Measurements from ENCODE around the gene SIRT2. TPM values are rescaled to one million over a fixed set of nuclear protein-coding genes. Genes with fewer than 3 reads are reported as not detected.

Gene SIRT2
- total RNA-seq, 1 donor from 2014 or later = 38.0 TPM

DNA sequence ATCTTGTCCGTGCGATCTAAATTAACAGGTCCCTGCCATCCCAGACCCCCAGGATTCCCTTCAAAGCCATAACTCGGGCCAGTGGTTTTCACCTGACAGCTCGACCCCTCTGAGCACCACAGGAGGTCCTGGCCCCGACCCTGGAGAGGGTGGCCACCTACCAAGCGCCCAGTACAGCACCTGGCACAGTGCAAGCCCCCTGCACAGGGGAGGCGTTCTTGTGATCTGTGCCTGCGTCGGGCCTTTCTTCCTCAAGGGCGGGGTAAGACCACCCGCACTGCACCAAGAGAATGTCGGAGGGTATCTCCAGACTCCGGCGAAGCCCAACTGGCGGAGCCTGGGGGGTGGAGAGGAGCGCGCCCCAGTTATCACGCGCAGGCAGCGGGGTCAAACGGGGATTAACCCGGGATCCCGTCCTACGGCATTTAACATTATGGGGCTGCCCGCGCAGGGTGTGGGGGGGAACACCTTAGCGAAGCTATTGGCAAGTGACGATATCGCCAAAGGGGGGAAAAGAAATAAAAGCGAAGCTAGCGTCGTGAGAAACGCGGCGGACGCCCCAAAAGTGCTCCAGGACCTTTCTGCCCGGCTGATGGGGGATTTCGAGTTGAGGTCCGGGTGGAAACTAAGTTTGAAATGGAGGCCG, 48.3 kb downstream of the SIRT2 start:
- Mint-ChIP-seq H3K36me3 (ENCODE audit: insufficient read depth) (peaks cover 8% of the 10 kb centered on the region), H3K27me3 (no peaks in the 10 kb centered on the region), H3K4me1 (ENCODE audit: low read depth) (peaks cover 29% of the 10 kb centered on the region), H3K27ac (peak overlapping the region; percentile 99), H3K4me3 (ENCODE audit: low read depth) (peak overlapping the region; percentile 92), H3K9me3 (ENCODE audit: low read depth) (no peaks in the 10 kb centered on the region)
- DNase-seq (ENCODE audit: low spot score, unreplicated experiment) = peak; percentile 19
- TF ChIP-seq, protein P1, sequence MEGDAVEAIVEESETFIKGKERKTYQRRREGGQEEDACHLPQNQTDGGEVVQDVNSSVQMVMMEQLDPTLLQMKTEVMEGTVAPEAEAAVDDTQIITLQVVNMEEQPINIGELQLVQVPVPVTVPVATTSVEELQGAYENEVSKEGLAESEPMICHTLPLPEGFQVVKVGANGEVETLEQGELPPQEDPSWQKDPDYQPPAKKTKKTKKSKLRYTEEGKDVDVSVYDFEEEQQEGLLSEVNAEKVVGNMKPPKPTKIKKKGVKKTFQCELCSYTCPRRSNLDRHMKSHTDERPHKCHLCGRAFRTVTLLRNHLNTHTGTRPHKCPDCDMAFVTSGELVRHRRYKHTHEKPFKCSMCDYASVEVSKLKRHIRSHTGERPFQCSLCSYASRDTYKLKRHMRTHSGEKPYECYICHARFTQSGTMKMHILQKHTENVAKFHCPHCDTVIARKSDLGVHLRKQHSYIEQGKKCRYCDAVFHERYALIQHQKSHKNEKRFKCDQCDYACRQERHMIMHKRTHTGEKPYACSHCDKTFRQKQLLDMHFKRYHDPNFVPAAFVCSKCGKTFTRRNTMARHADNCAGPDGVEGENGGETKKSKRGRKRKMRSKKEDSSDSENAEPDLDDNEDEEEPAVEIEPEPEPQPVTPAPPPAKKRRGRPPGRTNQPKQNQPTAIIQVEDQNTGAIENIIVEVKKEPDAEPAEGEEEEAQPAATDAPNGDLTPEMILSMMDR (IDR thresholded peaks at IDR 0.05; ENCODE audit: unreplicated experiment) = no peak

DNA sequence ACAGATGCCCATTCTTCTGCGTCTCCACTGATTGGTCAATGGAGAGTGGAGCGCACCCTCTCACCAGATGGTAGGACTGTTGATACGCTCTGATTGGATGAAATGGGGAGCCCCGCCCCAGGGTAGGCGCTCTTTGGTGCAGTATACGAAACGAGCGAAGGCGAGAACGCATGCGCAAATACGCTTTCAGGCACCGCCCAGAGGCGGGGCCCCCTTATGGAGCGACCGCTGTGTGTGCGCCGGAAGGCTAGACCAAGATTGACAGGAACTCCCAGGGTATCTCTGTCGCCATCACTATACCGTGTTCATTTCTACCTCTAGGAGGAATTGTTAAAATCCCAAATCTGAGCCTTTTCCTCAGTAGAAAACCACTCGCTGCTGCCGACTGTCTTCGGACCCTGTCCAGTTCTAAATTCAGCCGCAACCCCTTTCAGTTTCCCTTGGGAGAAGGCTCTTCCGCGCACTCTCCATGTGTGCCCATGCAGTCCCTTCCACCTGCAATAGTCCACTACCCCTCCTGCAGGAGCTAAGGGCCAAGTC, 48.9 kb downstream of the SIRT2 start:
- Mint-ChIP-seq H3K36me3 (ENCODE audit: insufficient read depth) (peaks cover 12% of the 10 kb centered on the region), H3K4me3 (ENCODE audit: low read depth) (peak overlapping the region; percentile 92), H3K9me3 (ENCODE audit: low read depth) (no peaks in the 10 kb centered on the region), H3K27ac (peak overlapping the region; percentile 99), H3K27me3 (no peaks in the 10 kb centered on the region), H3K4me1 (ENCODE audit: low read depth) (peaks cover 29% of the 10 kb centered on the region)
- DNase-seq (ENCODE audit: low spot score, unreplicated experiment) = peak; percentile 96
- TF ChIP-seq, protein P1 (IDR thresholded peaks at IDR 0.05; ENCODE audit: unreplicated experiment) = no peak

DNA sequence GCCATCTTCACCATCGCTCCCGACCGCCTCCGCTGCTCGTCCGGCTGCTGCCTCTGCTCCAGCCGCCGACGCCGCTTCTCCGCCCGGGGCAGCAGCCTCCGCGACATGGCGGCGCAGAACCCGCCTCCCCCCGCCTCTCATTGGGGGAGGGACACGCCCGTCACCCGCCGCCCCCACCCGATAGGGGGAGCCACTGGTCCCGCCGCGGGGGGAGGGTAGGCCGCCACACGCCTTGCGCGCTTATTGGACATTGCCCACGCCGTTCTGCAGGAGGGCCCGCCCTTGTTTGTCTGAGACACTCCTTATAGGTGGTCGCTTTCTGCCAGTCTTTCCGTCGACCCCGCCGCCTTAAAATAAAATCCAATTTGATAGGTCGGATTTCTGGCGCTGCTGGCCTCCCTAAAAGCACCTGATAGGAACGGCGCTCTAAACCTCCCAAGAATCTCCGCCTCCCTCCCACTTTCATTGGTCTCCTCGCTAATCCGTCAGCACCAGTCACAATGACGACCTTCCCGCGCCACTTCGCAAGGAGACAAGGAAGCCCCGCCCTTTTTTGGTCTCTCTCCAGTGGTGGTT, 49.5 kb downstream of the SIRT2 start, which contains the start of gene HNRNPL:
Gene HNRNPL (minus strand): TSS at position 127 of the 576 bp plus-strand sequence. CDS start 20 bp downstream, at position 107.
- Mint-ChIP-seq H3K4me1 (ENCODE audit: low read depth) (peaks cover 29% of the 10 kb centered on the region), H3K4me3 (ENCODE audit: low read depth) (peak within 1 kb of the TSS; percentile 92), H3K9me3 (ENCODE audit: low read depth) (no peaks in the 10 kb centered on the region), H3K36me3 (ENCODE audit: insufficient read depth) (peaks cover 16% of the 10 kb centered on the region), H3K27ac (peak within 1 kb of the TSS; percentile 99), H3K27me3 (no peaks in the 10 kb centered on the region)
- TF ChIP-seq, protein P1 (IDR thresholded peaks at IDR 0.05; ENCODE audit: unreplicated experiment) = peak; percentile 56
- peak; percentile 99 for DNase-seq (ENCODE audit: low spot score, unreplicated experiment)

DNA sequence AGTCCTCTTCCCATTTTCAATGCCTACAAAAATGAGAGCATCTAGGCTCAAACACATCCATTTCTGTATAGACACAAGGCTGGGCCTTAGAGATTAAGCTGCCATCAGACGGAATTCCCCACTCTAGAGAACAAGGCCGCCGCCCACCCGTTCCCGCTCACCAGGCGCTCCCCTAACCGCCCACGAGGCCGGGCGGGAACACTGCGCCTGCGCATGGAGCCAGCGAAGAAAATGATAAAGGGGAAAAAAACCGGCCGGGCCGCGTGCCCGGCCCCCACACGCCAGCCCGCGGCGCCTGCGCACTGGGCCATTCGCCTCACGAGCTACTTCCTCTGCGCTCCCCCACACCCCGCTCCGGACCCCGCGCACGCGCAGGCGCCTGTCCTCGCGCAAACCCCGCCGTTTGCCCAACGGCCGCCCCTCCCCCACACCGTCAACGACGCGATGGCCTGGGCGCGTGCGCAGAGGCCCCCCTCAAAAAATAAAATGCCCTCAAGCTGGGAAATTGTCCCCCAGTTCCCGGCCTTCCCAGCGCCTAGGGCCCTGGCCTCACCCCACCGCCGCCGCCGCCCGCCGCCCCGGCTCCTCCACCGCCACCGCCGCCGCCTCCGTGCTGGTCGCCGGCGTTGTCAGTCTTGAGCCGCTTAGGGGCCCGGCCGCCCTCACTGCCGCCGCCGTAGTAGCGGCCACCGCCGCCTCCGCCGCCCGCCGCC, 50.1 kb downstream of the SIRT2 start:
- peak; percentile 96 for DNase-seq (ENCODE audit: low spot score, unreplicated experiment)
- H3K27me3 Mint-ChIP-seq = no peaks in the 10 kb centered on the region
- peak overlapping the region; percentile 92 for H3K4me3 Mint-ChIP-seq (ENCODE audit: low read depth)
- TF ChIP-seq, protein P1 (IDR thresholded peaks at IDR 0.05; ENCODE audit: unreplicated experiment) = no peak
- peak overlapping the region; percentile 99 for H3K27ac Mint-ChIP-seq
- H3K9me3 Mint-ChIP-seq (ENCODE audit: low read depth) = no peaks in the 10 kb centered on the region
- peaks cover 29% of the 10 kb centered on the region for H3K4me1 Mint-ChIP-seq (ENCODE audit: low read depth)
- peaks cover 19% of the 10 kb centered on the region for H3K36me3 Mint-ChIP-seq (ENCODE audit: insufficient read depth)
